ENCODE data around the gene ATP5F1D.

Gene ATP5F1D

GRCh38 chr19:1259206-1259875, 17.8 kb downstream of the ATP5F1D start:
- DNase-seq (ENCODE audit: low read depth), result peak; percentile 66

- DNase-seq (ENCODE audit: low read depth), result no peak
These were observed 18.6 kb downstream of the ATP5F1D start for GRCh38 chr19:1259876-1260748.

- peak; percentile 92 for DNase-seq (ENCODE audit: low read depth)
These were observed 19.4 kb downstream of the ATP5F1D start for GRCh38 chr19:1260749-1261537.

GRCh38 chr19:1261538-1261797, 19.9 kb downstream of the ATP5F1D start:
- DNase-seq (ENCODE audit: low read depth), result no peak

GRCh38 chr19:1261798-1262622, 20.5 kb downstream of the ATP5F1D start:
- DNase-seq (ENCODE audit: low read depth), result peak; percentile 55

- peak; percentile 50 for DNase-seq (ENCODE audit: low read depth)
These were observed 21.1 kb downstream of the ATP5F1D start for GRCh38 chr19:1262623-1263123.

GRCh38 chr19:1263188-1263587, 21.6 kb downstream of the ATP5F1D start:
- no peak for DNase-seq (ENCODE audit: low read depth)

GRCh38 chr19:1264801-1265614, 23.5 kb downstream of the ATP5F1D start:
- peak; percentile 87 for DNase-seq (ENCODE audit: low read depth)

- DNase-seq (ENCODE audit: low read depth), result no peak
These were observed 24.1 kb downstream of the ATP5F1D start for GRCh38 chr19:1265615-1266128.

GRCh38 chr19:1266129-1266915, 24.8 kb downstream of the ATP5F1D start:
- peak; percentile 74 for DNase-seq (ENCODE audit: low read depth)

- no peak for DNase-seq (ENCODE audit: low read depth)
These were observed 25.4 kb downstream of the ATP5F1D start for GRCh38 chr19:1266916-1267476.

- DNase-seq (ENCODE audit: low read depth), result no peak
These were observed 26.1 kb downstream of the ATP5F1D start for GRCh38 chr19:1267477-1268225.

- DNase-seq (ENCODE audit: low read depth), result no peak
These were observed 26.9 kb downstream of the ATP5F1D start for GRCh38 chr19:1268226-1269064.

- DNase-seq (ENCODE audit: low read depth), result peak; percentile 97
These were observed 27.5 kb downstream of the ATP5F1D start, which contains the start of gene CIRBP for GRCh38 chr19:1269065-1269477. CIRBP (plus strand) TSS chr19:1269332; CDS start chr19:1270934, 1,602 bp downstream.

GRCh38 chr19:1269478-1270212, 28.1 kb downstream of the ATP5F1D start:
- peak; percentile 73 for DNase-seq (ENCODE audit: low read depth)

- no peak for DNase-seq (ENCODE audit: low read depth)
These were observed 28.8 kb downstream of the ATP5F1D start for GRCh38 chr19:1270213-1270853.

Measured in amniotic epithelial cell (primary cell).